ENCODE results near the gene ZNF587.
"Not testable (repeated sequence)": the region's sequence is repeated elsewhere in the genome, so short reads cannot be mapped to it uniquely, and the experiment has no call there.

The ZNF587 gene

DNA sequence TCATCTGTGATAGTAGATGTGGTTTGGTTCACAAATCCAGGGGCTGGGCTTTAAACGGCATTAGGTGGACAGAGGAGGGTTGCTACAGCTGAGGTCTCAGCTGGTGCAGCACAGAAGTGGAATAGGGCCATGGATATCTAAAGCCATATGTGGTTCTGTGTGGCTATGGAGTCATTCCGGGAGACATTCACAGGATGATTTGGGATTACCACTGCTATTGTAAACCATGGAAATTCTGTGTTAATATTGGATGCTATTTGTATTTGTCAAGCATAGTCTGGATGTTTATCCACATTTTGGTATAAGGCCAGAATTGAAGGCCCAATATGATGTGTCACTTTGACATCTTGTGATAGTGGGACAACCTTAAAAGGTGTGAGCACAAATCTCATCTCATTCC, 26.5 kb upstream of the ZNF587 start:
- not testable (repeated sequence) for DNase-seq (ENCODE audit: low spot score)

DNA sequence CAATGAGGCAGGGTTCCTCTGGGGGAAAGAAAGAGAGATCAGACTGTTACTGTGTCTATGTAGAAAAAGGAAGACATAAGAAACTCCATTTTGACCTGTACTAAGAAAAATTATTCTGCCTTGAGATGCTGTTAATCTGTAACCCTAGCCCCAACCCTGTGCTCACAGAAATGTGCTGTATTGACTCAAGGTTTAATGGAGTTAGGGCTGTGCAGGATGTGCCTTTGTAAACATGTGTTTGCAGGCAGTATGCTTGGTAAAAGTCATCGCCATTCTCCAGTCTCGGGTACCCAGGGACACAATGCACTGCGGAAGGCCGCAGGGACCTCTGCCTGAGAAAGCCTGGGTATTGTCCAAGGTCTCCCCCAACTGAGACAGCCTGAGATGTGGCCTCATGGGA, 26.1 kb upstream of the ZNF587 start:
- DNase-seq (ENCODE audit: low spot score), result not testable (repeated sequence)

DNA sequence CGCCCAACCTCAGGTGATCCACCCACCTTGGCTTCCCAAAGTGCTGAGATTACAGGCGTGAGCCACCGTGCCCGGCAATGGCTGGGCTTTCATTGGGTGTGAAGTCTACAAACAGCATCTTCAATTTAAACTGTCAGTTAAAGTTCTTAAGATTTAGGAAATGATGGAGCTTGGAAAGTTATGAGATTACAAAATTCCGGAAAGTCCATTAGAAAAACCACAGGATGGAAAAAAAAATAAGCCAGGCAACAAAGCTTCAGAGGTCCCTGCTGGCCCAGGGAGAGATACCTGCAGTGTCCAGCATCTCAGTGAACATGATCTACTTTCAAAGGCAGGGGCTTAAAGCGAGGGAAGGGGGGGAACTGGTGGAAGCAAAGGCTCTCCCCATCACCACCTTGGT, 24.1 kb upstream of the ZNF587 start:
- no peak for DNase-seq (ENCODE audit: low spot score)

DNA sequence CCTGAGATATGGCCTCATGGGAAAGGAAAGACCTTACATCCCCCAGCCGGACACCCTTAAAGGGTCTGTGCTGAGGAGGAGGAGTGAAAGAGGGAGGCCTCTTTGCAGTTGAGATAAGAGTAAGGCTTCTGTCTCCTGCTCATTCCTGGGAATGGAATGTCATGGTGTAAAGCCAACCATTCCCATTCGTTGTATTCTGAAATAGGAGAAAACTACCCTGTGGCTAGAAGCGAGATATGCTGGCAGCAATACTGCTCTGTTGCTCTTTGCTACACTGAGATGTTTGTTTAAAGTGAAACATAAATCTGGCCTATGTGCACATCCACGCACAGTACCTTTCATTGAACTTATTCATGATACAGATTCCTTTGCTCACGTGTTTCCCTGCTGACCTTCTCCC, 20.3 kb upstream of the ZNF587 start:
- no peak for DNase-seq (ENCODE audit: low spot score)

DNA sequence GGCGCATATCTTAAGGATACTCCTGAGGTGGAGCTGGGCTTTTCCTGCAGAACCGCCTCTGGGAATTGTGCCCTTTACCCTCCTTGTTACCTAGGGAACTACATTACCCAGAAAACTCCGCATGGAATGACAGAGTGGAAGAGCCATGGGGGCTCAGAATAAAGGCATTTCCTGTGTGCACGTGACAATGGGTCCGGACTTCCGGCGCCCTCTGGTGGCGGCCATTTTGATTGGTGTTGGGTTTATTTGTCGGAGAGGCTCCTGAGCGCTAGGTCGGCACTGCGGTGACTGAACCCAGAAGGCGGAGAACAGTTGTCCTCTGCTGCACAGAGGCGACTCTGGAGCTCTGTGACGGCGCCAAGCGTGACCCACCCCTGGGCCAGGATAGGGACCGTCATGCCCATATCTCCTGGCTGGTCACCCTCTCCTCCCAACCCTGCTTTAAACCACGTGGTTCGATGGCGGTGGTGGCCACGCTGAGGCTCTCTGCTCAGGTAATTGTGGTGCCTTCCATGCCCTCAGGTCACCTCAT, 19.5 kb upstream of the ZNF587 start, which contains the start of gene ZNF587B:
TSS of gene ZNF587B (plus strand) at position 229 of the 532 bp plus-strand sequence. CDS start at position 459, 230 bp downstream.
- peak; percentile 42 for DNase-seq (ENCODE audit: low spot score)

DNA sequence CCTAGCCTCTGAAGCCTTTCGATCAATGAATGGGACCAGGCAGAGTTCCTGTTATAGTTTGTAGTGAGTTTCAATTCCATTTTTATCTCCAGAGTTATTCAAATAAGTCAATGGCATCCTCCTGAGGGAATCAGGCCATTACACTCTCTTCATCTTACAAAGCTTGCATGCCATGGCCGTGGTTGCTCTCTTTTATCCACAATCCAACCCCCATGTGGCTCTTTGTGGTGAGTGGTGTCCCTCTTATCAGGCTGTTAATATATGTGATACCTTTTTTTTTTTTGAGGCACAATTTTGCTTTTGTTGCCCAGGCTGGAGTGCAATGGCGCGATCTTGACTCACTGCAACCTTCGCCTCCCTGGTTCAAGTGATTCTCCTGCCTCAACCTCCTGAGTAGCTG, 12.7 kb upstream of the ZNF587 start:
- DNase-seq (ENCODE audit: low spot score), result not testable (repeated sequence)

DNA sequence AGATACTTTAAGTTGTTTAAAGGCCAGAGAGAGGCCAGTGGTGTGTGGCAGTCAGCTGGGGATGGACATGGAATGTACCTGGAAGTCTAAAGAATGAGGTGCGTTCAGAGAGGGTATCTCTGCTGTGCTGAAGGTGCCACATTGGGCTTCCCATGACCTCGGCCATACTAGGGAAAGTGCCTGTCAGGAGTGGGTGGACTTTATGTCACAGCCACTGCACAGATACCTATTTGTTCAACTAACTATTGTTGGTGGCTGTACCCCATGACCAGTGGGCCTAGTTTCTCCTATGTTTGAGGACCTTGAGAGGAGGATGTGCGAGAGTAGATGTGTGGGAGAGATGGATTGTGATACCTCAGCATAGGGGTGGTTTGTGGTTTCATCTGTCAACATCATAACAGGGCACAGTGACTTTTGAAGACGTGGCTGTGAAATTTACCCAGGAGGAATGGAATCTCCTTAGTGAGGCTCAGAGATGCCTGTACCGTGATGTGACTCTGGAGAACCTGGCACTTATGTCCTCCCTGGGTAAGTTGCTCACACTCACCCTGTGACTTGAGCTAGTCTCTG, 11.0 kb upstream of the ZNF587 start:
- DNase-seq (ENCODE audit: low spot score), result not testable (repeated sequence)

DNA sequence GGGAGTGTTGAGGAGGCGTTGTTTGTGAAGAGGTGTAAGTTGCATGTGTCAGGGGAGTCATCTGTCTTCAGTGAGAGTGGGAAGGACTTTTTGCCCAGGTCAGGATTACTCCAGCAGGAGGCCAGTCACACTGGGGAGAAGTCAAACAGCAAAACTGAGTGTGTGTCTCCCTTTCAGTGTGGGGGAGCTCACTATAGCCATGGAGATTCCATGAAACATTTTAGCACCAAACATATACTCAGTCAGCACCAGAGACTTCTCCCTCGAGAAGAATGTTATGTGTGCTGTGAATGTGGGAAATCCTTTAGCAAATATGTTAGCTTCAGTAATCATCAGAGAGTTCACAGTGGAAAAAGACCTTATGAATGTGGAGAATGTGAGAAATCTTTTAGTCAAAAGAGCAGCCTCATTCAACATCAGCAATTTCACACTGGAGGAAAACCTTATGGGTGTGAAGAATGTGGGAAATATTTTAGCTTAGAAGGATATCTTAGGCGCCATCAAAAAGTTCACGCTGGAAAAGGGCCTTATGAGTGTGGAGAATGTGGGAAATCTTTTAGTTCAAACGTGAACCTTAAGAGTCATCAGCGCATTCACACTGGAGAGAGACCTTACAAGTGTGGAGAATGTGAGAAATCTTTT, 8.4 kb upstream of the ZNF587 start:
- no peak for DNase-seq (ENCODE audit: low spot score)

DNA sequence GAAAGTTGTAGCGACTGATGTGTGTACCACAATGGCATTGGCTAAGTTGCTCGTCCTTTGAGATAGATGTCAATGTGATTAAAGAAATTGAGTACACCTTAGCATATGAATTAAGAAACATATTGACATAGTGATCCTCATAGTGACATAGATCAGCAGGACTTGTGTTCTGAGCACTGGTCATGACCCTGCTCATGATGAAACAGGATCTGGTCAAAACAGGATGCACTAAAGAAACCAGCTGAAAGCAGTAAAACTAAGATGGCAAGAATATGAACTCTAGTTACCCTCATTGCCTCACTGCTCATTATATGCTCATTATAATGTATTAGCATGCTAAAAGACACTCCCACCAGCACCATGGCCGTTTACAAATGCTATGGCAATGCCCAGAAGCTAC, 2.5 kb upstream of the ZNF587 start:
- DNase-seq (ENCODE audit: low spot score), result not testable (repeated sequence)

DNA sequence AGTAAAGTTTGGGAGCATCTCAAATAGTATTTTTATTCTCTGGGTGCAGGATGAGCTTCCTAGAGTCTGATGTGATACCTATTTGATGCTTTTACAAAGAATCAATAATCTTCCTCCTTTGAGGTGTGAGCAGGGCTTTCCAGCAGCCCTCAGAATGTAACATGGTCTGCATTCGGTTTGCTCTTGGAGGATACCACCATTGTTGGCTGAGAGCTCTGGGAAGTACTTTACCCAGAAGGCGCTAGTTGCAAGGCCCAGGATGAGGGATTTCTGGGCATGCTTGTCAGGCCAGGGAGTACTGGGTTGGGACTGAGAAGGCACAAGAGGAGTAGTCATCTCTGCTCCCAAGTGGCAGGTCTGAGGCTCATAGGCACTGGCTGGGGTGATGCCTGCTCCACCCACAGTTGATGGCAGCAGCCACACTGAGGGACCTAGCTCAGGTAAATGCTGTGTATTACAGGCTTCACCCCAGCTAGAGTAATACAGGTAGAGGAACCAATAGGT, 445 bp upstream of the ZNF587 start:
- DNase-seq (ENCODE audit: low spot score), result not testable (repeated sequence)

DNA sequence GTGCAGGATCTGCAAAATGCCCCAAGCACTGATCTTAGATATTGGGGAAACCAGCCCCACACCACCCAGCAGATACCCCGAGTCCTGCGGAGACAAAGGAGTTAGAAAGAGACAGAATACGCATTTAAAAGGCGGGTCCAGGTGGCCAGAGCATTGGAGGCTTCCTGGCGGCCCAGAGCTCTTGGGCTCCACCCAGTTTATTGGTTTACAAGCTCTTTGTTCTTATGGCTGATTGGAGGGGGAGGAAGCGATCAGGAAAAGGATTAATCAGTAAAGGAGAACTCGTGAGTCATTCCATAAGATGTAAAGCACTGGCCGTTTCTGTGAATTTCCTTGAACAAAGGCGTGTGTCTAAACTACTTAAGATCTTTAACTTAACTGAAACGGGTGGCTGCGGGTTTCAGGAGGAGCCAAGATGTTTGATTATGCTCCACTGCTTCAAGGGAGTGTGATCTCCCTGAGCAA, 926 bp downstream of the ZNF587 start:
- DNase-seq (ENCODE audit: low spot score), result no peak

DNA sequence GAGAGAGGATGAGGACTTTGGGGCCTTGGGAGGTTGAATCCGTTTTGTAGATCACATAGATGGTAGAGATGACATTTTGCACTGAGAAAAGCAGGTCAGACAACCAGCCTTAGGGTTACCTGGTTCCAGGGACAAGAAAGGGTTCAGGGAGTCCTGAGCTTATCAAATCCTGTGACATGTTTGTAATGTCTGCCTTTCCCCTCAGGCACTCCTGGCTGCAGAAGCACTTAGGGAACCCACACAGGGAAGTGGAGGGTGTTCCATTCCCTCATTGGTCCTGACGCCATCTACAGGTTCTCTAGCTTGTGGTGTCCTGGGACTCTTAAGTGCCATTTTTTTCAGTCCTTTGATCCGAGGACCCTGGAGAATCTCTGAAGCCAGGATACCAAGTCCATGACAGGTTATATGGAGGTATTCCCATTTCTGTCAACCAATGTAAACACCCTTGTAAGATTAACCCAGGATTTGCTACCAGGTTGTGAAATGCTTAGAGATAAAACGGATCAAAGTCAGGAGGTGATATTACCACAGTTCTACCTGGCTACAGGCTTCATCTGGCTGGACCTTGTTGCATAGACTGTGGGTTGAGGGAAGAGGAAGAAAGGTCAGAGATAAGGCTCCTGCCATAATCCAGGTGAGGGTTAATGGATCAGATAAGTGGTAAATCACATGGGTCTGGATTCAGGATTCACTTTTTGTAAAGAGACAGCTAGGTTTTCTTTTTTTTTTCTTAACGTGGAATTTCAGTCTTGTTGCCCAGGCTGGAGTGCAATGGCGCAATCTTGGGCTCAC, 2.3 kb downstream of the ZNF587 start:
- DNase-seq (ENCODE audit: low spot score), result not testable (repeated sequence)

DNA sequence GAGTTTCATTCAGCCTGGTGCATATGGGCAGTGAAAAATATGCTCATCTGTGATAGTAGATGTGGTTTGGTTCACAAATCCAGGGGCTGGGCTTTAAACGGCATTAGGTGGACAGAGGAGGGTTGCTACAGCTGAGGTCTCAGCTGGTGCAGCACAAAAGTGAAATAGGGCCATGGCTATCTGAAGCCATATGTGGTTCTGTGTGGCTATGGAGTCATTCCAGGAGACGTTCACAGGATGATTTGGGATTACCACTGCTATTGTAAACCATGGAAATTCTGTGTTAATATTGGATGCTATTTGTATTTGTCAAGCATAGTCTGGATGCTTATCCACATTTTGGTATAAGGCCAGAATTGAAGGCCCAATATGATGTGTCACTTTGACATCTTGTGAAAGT, 4.5 kb downstream of the ZNF587 start:
- not testable (repeated sequence) for DNase-seq (ENCODE audit: low spot score)

DNA sequence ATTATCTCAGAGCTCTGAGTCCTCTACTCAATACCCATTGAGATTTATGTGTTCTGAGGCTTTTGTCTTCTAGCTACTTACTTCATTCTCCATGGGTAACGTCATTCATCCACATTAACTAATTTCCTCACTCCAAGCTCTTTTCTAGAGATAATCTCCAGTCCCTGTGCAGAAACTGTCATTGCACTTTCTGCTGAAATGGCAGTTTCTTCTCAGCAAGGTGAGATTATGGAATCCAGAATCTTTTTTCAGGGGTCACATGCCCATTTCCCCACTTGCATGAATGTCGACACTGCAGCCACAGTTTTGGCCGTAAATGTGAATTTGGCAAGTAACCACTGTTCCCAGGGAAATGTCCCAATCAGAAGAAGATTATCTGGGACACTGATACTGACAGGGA, 12.7 kb downstream of the ZNF587 start:
- DNase-seq (ENCODE audit: low spot score), result not testable (repeated sequence)

DNA sequence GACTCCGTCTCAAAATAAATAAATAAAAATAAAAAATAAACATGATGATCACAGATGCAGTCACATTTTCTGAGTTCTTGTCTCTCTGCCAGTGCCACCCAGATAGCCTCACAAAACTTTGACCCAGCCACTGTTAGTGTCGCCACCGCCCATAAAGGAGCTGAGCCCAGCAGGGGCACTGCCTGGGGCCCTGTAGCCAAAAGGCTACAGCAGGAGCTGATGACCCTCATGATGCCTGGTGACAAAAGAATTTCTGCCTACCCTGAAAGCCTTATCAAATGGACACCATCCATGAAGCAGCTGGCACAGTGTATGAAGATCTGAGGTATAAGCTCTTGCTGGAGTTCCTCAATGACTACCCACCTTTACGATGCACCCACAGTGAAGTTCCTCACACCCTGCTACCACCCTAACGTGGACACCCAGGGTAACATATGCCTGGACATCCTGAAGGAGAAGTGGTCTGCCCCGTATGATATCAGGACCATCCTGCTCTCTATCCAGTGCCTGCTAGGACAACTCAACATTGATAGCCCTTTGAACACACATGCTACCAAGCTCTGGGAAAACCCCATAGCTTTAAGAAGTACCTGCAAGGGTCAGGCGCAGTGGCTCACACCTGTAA, 18.3 kb downstream of the ZNF587 start:
- DNase-seq (ENCODE audit: low spot score), result no peak

DNA sequence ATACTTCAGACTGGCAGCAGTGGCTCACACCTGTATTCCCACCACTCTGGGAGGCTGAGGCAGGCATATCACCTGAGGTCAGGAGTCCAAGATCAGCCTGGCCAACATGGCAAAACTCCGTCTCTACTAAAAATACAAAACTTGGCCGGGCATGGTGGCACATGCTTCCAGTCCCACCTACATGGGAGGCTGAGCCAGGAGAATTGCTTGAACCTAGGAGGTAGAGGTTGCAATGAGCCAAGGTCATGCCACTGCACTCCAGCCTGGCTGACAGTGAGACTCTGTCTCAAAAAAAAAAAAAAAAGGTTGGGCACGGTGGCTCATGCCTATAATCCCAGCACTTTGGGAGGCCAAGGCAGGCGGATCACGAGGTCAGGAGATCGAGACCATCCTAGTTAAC, 20.0 kb downstream of the ZNF587 start:
- not testable (repeated sequence) for DNase-seq (ENCODE audit: low spot score)

DNA sequence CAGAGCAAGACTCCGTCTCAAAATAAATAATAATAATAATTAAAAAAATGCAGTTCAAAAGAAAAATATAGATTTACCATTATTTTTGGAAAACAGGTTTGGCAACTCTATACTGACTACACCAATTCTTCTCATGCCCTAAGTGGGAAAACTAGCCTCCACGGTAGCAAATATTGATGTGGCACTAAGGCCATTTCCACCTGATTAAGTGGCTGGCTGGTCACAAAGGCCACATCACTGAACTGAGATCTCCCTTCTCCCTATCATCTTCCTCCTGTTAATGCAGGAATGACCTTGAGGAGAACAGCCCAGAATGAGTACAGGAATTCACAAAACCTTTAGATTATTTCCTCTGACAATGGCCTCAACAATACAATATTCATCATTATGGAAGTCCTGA, 20.6 kb downstream of the ZNF587 start:
- no peak for DNase-seq (ENCODE audit: low spot score)

DNA sequence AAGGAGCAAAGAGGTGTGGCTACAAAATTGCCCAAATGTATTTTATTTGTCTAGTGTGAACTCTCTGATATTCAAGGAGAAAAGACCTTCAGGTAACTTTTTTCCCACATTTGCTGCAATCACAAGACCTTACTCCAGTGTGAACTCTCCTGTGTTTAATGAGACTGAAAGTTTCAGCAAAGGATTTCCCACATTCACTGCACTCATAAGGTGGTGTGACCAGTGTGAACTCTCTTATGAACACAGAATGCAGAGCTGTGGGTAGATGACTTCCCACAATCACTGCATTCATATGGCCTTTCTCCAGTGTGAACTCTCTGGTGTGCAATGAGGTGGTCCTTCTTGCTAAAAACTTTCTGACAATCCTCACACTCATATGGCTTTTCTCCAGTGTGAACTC, 22.8 kb downstream of the ZNF587 start:
- DNase-seq (ENCODE audit: low spot score), result no peak

DNA sequence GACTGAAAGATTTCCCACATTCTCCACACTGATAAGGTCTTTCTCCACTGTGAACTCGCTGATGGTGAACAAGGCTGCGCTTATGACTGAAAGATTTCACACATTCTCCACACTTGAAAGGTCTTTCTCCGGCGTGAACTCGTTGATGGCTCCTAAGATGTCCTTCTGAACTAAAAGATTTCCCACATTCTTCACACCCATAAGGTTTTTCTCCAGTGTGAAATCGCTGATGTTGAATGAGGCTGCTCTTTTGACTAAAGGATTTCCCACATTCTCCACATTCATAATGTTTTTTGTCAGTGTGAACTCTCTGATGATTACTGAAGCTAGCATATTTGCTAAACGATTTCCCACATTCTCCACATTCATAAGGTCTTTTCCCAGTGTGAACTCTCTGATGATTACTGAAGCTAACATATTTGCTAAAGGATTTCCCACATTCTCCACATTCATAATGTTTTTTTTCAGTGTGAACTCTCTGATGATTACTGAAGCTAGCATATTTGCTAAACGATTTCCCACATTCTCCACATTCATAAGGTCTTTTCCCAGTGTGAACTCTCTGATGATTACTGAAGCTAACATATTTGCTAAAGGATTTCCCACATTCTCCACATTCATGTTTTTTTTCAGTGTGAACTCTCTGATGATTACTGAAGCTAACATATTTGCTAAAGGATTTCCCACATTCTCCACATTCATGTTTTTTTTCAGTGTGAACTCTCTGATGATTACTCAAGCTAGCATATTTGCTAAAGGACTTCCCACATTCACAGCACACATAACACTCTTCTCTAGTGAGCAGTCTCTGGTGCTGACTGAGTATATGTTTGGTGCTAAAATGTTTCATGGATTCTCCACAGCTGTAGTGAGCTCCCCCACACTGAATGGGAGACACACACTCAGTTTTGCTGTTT, 24.5 kb downstream of the ZNF587 start:
- not testable (repeated sequence) for DNase-seq (ENCODE audit: low spot score)

DNA sequence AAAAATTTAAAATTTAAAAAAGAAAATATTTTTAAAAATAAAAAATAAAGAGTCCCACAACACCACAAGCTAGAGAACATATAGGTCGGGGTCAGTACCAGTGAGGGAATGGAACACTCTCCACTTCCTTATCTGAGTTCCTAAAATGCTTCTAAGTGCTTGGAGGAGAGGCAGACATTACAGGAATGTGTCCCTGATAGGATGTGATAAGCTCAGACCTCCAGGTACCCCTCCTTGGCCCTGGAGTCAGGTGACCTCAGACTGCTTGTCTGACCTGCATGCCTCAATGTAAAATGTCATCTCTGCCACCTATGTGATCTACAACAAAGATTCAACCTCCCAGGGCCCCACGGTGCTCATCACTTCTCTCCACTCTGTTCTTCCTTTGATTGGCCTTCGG, 36.4 kb downstream of the ZNF587 start:
- no peak for DNase-seq (ENCODE audit: low spot score)

Measured in pons (tissue), 1 donor.